HEK293T (cell line): ENCODE measurements around the gene TMEM117.

Source experiments
- FOXM1 ChIP-seq: fragments of 450-650 bp; IDR thresholded peaks from 2 replicates; pipeline ENCODE4 v1.6.1; 2017; ENCODE audit warnings: mild to moderate bottlenecking, borderline replicate concordance
- SUZ12 ChIP-seq: fragments of 450-650 bp; IDR thresholded peaks from 2 replicates; pipeline ENCODE4 v1.6.1; 2016; ENCODE audit warnings: mild to moderate bottlenecking

DNA sequence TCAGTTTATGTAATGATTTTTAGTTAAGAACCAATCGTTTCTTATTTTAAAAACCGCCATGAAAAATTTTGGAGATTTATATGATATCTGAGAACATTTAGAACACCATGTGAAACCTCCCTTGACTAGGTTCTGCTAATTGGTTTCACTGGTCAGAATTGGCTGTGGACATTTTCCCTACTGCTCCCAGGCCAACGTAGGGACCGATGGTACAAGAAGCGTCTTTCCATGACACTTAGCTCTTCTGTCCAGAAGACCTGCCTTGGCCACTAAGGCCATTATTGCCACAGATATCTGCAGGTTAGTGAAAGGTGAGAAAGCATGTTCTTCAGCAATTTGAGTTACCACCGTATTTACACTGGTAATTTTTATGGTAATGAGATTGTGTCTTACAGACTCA, 424.0 kb downstream of the TMEM117 start:
- no peak for TF ChIP-seq FOXM1
- no peak for TF ChIP-seq SUZ12
